Renal pelvis (tissue), 4 donors: ENCODE data around the gene PSMA7. TPM values are rescaled to one million over a fixed set of nuclear protein-coding genes. Genes with fewer than 3 reads are reported as not detected.

ENCODE experiments used
- DNase-seq: peaks from one replicate; pipeline ENCODE4 v3.0.0-alpha.2; 2013
- polyA plus RNA-seq, 3 donors: library from polyadenylated mRNA; unstranded; fragments of 120-200 nt; gene quantifications; one replicate each; pipeline ENCODE4 v1.2.1, GENCODE V29; 2013; ENCODE audit not compliant: insufficient read length in 3 of 3

The PSMA7 gene
- polyA plus RNA-seq, 3 donors = 186 to 220 (median 197) TPM

DNA sequence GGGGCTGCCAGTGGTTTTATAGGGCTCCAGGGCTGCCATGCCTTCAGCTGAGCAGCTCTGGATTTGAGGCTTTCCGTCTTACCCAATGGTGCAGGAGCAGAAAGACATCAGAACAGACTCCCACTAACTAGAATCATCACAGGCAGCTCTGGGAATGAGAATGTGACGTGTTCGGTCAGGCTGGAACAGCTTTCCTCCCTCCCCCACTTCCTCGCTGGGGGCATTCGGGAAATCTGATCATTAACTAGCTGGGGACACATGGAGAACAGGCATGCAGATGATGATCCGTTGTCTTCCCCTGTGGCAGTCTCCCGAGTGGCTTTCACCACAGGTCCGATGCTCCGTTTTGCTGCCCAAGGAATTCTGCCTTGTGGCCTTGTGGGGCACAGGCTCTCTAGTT, 34.1 kb upstream of the PSMA7 start:
- no peak for DNase-seq

DNA sequence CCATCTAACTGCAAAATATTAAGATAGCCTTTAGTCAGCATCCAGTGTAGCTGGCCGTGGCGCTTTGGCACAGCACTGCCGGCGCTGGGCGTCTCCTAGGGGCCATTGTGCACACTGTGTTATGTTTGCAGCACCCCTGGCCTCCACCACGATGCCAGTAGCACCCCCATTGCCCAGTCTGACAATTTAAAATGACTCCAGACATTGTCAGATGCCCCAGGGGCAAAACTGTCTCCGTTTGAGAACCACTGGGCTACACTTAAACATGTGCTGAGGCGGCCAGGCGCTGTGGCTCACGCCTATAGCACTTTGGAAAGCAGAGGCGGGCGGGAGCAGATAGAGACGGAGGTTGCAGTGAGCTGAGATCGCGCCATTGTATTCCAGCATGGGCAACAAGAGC, 33.7 kb upstream of the PSMA7 start:
- no peak for DNase-seq

DNA sequence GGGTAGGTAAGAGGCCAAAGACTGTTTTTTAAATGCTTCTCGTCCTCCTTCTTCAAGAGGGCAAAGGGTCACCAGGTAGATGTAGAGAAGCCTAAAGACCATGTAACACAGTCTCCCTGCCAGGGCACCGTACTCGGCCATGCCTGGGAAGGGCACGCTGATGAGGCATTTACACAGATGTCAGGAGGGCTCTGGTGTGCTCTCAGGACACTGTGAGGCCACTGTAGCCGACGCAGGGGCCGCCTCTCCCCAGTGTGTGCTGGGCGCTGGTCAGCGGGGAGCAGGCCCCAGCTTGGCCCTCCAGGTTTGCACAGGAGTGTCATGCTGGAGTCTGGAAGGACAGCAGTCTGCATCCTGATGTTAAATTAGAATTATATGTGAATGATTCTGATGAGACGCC, 32.5 kb upstream of the PSMA7 start:
- DNase-seq = no peak

DNA sequence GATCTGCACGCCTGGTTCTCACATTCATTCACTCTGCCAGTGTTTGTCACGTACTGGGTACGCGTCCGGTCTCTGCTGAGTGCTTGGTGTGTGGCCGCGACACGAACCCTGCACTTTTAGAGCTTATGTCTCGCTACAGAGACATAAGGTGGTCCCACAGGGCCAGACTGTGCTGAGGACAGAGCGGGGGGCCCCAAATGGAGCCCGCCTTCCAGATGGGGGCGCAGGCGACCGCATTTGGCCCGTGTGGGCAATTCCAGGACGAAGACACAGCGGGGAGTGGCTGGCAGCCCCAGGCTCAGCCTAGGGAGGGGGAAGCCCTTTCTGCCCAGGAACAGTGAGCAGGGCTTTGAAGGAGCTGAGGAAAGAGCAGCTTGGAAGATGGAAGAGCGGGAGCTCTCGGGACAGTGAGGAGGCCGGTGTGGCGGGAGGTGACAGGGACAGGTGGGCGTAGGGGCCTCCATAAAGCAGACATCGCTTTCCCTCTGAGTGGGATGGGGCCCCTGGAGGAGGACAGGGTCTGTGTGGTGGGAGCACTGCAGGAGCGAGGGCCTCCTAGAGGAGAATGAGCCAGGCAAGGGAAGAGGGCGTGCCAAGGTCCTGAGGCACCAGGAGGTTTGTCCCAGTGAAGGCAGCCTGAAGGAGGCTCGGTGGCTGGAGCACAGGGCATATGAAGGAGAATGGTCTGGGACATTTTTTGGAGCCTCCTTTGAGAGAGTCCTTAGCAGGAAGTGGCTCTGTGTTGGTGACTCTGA, 31.9 kb upstream of the PSMA7 start:
- no peak for DNase-seq

DNA sequence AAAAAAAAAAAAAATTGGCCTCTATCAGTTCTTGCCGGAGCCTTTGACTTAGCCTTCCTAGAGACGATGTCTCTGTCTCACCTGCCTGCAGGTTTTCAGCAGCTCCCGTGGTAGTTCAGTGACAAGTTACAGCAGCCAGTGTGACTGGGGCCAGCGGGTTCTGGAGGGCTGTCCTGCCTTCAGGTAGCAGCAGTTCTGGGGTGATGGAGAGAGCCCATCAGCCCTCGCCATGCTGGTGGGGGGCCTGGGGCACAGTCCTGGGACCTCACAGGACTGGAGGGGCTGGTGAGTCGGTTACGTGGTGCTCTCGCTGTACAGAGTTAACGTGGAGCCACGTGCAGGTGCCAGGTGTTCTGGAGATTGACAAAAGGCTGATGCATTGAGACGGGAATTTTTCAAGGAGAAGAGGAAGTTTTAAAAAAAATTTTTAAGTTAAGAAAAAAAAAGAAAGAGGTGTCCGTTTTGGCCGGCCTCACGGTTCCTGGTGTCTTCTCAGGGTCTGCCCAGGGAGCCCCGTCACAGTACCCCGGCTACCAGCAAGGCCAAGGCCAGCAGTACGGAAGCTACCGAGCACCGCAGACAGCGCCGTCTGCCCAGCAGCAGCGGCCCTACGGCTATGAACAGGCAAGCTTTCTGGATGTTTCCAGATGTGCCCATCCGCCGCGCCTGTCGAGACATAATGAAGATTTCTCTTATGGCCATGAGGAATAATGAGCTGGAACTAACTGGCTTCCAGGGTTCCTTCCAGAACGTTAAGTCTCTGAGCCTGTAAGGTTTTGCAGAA, 31.0 kb upstream of the PSMA7 start:
- DNase-seq = no peak

DNA sequence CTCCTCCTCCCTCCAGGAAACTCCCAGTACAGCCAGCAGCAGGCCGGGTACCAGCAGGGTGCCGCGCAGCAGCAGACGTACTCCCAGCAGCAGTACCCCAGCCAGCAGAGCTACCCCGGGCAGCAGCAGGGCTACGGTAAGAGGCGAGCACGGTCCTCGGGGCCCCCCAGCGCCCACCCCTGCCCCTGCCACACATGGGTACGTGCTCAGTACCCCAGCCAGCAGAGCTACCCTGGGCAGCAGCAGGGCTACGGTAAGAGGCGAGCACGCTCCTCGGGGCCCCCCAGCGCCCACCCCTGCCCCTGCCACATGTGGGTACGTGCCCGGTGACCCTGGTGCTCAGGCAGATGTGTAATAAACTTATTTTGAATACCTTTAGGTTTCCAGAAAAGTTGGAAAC, 29.5 kb upstream of the PSMA7 start:
- no peak for DNase-seq

DNA sequence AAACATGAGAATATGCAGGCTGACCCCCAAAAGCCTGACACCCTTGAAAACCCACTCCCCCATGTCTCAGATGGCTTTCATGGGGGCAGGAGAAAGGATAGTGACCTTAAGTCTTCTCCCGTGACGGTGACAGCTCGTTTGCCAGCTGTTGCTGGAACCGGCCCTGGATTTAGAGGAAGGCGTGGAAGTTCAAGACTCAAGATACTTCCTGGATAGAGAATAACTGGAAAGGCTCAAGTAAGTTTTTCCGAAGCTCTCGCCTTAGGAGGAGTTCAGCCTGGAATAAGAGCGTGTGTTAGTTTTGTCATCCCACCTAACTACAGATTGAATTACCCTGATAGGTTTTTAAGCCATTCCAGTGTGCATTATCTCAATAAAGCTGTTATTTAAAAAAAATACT, 28.1 kb upstream of the PSMA7 start:
- DNase-seq = no peak

DNA sequence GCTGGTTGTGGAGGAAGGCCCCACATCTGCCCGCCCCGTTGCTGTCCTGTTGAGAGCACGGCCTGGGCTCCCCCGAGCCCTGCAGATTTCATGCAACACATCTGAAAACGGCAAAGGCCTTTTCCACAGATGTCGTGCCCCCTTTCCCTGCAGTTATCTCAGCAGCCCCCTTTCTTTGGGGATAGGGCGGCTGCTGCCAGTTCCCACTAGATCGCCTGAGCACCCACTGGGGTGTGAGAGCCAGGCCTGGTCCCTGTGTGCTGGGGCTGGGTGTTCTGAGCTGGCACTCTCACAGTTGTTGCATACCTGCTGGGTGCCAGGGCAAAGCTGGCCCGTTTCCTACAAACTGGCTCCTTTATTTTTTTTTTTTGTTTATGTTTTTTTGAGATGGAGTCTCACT, 27.3 kb upstream of the PSMA7 start:
- DNase-seq = no peak

DNA sequence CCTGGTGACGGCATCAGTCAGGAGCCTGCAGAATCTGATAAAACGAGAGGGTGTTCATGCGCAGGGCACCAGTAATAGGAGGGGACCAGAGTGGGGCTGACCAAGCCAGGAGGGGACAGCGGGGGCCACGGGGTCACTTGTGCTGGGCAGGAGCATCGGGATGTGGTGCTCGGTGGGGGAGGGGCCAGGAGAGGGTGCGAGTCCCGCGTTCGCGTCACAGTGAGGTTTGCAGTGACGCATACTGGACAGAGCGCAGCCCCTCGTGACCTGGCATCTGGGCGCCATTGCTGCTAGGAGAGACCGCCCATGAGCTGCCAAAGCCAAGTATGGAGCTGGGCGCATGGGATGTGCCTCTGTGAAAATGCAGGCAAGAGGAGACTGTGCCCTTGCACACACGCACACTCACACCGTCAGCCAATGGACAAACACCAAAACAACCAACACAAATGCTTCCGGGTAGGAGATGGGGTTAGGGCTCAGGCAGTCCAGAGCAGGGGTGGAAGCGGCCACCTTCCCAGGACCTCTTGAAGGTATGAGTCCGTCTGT, 25.8 kb upstream of the PSMA7 start:
- DNase-seq = no peak

DNA sequence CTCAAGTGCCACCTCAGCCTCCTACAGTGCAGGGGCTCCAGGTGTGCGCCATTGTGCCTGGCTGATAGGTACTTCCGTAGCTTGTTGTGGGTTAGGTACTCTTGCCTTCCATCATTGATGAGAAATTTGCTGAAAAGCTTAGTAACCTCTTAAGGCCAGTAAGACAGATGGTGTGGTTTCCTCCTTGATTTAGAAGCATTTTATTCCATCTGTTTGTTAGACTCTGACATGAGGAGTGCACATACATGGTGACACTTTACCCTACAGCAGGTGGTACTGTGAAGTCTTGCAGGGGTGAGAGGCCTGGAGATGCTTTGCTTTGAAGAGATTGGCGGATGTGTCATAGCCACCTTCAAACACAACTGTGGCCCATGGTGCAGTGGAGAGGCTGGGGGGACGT, 24.9 kb upstream of the PSMA7 start:
- DNase-seq = no peak

DNA sequence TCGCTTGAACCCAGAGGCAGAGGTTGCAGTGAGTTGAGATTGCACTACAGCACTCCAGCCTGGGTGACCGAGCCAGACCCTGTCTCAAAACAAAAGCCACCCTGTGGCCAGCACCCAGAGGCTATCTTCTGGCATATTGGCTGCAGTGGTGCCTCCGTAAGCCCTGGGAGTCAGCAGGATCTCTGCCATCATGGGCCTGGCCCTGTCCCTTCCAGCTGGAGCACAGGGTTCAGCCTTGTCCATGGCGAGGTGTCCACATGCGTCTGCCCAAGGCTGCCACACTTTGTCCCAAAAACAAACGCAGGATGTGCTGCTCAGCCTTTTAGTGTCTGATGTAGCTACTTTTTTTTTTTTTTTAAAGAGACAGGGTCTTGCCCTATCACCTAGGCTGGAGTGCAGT, 24.3 kb upstream of the PSMA7 start:
- no peak for DNase-seq

DNA sequence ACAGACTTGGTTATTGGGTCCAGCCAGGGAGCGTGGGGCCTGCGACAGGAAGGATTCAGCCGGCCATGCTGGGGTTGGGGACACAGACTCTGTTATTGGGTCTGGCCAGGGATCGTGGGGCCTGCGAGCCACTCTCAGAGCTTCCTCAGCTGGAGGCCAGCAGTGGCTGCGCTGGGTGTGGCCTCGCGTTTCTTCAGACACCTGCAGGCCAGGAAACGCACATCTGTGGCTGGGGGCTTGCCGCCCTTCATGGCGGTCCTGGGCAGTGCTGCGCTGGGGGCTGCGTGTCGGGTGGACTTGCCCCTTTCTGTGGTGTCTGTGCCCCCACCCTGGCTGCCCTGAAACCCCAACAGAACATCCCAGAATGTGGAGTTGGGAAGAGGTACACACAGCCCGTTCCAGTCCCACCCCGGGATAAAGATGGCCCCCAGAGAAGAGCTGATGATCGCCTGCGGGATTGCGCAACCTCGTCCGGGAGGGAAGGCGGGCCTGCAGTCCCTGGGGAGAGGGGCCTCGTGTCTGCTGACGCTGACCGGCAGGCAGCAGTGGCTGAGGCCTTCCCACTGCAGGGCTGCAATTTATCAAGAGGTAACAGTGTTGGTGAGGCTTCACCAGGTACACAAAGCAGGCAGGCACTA, 22.7 kb upstream of the PSMA7 start:
- DNase-seq = no peak

DNA sequence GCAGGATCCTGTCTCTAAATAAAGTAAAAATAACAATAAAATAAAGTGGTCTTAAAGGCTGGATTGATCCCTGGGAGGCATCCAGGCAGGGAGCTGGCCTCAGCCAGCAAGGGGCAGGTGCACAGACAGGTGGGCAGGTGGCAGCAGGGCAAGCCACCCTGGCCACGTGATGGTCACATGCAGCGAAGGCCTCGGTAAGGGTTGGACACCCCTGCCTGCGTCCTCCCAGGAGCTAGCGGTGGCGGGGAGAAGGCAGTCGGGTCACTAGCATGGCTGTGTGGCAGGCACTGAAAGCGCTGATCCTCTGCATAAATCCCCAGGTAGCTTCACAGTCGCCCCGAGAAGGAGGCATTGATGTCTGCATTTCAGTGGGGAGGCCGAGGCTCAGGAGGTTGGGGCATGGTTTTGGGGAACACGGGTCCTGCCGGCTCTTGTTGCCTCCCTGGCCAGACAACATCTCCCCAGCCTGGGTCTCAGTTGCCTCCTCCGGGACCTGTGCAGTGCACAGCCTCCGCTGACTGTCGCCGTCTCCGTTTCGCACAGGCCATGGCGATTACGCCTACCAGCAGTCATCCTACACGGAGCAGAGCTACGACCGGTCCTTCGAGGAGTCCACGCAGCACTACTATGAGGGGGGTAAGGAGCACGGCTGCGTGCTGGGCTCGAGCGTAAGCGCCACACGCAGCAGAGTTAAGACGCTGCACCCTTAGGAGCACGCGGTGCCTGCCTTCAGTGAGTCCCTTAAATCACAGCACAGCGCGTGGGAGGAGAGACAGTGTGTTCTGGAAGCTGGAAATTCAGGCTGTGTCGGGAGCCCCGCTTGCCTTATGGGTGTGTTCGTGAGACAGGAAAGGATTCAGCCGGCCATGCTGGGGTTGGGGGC, 21.9 kb upstream of the PSMA7 start:
- no peak for DNase-seq

DNA sequence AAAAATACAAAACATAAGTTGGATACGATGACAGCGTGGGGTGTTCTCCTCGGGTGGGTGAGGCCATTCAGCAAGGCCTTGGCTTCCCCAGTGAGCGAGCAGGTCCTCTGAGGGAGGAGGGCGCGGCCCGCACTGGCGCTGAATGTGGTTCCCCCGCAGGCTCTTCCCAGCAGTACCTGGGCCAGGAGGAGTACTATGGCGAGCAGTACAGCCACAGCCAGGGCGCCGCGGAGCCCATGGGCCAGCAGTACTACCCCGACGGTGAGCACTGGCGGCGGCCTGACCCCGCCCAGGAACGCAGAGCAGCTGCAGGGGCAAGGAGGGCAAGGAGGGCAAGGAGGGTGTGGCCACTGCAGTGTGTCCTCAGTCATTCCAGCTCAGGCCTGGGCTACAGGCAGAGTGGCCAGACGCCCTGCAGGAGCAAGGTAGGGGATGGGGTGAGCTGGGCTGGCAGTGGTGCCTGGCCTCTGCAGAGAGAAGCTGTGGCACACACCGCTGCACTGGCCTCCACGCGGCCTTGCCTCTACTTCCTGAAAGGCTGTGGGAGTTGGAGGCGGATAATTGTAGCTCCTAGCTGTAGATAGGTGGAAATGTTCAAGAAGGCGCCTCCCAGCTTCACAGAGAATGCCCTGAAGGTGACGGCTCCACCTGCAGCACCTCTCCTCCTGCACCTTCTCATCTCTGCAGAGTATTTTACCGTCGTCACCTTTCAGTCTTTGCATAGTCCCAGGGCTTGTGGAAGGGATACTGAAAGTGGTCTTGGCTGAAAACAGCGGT, 21.0 kb upstream of the PSMA7 start:
- DNase-seq = no peak

DNA sequence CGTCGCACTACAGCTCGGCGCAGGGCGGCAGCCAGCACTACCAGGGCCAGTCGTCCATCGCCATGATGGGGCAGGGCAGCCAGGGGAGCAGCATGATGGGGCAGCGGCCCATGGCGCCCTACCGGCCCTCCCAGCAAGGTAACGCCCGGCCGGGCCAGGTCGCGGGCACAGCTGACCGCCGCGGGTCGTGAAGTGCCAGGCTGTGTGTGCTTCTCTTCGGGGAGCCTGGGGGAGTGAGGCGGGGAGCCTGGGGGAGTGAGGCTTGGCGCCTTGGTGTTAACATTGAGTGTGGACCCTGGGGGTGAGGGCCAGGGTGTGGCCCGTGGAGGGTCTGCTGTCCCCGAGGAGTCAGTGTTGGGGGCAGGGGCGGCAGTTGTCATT, 20.3 kb upstream of the PSMA7 start:
- DNase-seq = no peak

DNA sequence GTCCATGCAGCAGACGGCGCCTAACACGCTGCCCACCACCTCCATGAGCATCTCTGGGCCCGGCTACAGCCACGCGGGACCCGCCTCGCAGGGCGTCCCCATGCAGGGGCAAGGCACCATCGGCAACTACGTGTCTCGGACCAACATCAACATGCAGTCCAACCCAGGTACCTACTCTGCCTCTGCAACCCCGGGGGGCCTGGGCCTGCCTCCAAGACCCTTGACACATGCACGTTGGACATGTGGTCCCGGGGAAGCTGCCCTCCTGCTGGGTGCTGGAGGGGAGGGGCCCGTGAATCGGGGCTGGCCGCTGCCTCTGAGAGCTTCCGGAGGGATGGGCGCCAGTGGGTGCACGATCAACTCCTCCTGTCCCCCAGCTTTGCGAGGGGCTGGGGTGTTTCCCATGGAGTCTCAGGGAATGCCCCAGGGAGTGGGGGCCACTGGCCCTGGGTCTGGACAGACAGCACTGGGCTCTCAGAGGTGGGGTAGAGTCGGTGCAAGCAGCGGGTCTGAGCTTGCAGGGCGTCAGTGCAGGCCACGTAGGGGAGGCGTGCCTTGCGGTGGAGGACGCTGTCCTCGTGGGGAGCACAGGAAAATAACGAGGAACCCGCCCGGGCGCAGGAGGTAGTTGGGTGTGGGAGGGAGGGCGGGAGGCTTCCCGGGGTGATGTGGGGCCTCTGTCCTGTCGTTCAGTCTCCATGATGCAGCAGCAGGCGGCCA, 19.7 kb upstream of the PSMA7 start:
- DNase-seq = no peak

DNA sequence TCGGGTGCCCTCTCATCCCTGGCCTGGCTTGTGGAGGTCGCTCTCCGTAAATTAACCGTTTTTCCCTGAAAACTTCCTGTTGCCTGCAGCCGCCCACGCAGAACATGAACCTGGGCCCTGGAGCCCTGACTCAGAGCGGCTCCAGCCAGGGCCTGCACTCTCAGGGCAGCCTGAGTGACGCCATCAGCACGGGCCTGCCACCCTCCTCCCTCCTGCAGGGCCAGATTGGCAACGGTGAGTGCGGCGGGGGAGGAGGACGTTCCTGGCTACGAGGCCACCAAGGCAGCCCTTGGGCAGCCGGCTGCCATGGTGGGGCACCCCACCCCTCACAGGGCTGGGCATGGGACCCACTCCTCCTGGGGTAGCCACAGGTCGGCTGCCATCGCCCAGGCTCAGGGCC, 18.2 kb upstream of the PSMA7 start:
- no peak for DNase-seq

DNA sequence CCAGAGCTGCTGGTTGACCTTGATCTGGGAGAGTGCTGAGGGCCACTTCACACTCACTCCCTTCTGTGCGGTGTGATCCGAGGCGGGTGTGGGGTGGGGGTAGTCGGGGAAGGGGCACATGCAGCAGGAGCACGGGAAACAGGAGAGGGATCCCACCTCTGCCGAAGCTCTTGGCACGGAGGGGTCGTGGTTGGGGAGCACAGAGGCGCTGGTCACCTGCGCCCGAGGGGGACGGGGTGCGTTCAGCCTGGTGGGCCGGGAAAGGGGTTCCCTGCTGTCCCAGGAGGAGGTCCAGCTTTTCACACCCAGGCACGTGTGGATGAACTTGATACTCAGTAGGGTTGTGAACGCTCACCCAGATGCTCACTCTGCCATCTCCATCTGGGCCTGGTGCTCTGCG, 17.7 kb upstream of the PSMA7 start:
- no peak for DNase-seq

DNA sequence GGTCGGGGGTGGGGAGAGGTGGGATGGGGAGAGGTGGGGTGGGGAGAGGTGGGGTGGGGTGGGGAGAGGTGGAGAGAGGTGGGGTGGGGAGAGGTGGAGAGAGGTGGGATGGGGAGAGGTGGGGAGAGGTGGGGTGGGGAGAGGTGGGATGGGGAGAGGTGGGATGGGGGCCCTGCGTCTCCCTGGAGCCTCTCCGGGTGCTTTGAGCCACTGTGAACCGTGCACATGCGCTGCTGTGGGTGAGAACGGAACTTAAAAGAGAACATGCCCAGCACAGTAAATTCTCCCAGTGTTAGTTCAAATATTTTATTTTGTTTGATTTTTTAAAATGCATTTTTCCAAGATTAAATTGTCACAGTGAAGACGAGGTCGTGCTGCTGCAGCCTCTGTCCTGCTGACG, 17.1 kb upstream of the PSMA7 start:
- DNase-seq = no peak

DNA sequence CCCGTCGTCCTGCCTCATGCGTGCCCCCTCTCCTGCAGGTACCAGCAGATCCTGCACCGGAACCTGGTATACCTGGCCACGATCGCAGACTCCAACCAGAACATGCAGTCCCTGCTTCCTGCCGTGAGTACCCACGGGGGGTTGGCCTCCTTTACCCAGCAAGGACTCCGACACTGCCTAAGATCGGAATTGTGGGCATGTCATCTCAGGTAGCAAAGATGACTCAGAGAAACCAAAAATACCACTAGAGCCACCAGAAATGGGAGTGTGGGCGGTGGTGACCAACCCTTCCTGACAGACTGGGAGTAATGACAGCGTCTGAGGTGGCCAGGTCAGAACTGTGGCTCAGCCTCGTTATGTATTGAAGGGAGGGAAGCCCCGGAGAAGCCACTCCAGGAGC, 16.6 kb upstream of the PSMA7 start:
- DNase-seq = no peak
